Panc1 (cell line): ENCODE measurements around the gene STK10.

Experiments used
- POLR2AphosphoS5 ChIP-seq: IDR thresholded peaks from 2 replicates; pipeline ENCODE4 v1.6.1; 2012; ENCODE audit warnings: mild to moderate bottlenecking, low read depth, low read length, moderate library complexity
- SIN3A ChIP-seq: IDR thresholded peaks from 2 replicates; pipeline ENCODE4 v1.6.1; 2012; ENCODE audit warnings: low read depth, mild to moderate bottlenecking, low read length, moderate library complexity, borderline replicate concordance; ENCODE audit not compliant: insufficient read depth
- TCF7L2 ChIP-seq: IDR thresholded peaks from 2 replicates; pipeline ENCODE4 v1.6.1; 2011; ENCODE audit warnings: mild to moderate bottlenecking, low read depth, low read length, inconsistent platforms
- TF ChIP-seq, protein P1 (sequence below): fragments of 450-650 bp; IDR thresholded peaks from 2 replicates; pipeline ENCODE4 v1.5.1; 2017; ENCODE audit warnings: mild to moderate bottlenecking
- TF ChIP-seq, protein P2 (sequence below), 2 experiments: IDR thresholded peaks; 2 replicates each; pipeline ENCODE4 v1.6.1; 2011 to 2012; ENCODE audit warnings: low read depth in 2 of 2, control low read depth in 1 of 2, low read length in 1 of 2, mild to moderate bottlenecking in 1 of 2, moderate library complexity in 1 of 2; ENCODE audit not compliant: insufficient read depth in 1 of 2

DNA sequence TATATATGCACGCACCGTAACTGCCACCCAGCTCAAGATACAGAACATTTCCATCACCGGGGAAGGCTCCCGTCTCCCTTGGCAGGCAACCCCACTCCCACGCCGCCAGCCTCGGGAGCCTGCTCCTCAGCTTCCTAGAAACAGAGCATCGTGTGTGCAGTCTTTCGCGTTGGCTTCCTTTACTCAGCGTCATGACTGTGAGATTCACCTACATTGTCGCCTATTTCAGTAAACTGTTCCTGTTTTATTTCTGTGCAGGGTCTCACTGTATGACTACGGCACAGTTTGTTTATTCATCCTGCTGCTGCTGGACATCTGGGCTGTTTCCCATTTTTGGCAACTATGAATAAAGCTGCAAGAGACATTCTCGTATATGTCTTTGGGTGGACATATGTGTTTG, 90.7 kb downstream of the STK10 start:
- TF ChIP-seq, protein P1, sequence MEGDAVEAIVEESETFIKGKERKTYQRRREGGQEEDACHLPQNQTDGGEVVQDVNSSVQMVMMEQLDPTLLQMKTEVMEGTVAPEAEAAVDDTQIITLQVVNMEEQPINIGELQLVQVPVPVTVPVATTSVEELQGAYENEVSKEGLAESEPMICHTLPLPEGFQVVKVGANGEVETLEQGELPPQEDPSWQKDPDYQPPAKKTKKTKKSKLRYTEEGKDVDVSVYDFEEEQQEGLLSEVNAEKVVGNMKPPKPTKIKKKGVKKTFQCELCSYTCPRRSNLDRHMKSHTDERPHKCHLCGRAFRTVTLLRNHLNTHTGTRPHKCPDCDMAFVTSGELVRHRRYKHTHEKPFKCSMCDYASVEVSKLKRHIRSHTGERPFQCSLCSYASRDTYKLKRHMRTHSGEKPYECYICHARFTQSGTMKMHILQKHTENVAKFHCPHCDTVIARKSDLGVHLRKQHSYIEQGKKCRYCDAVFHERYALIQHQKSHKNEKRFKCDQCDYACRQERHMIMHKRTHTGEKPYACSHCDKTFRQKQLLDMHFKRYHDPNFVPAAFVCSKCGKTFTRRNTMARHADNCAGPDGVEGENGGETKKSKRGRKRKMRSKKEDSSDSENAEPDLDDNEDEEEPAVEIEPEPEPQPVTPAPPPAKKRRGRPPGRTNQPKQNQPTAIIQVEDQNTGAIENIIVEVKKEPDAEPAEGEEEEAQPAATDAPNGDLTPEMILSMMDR: no peak
- no peak for TF ChIP-seq POLR2AphosphoS5
- TF ChIP-seq TCF7L2: no peak
- TF ChIP-seq, protein P2, sequence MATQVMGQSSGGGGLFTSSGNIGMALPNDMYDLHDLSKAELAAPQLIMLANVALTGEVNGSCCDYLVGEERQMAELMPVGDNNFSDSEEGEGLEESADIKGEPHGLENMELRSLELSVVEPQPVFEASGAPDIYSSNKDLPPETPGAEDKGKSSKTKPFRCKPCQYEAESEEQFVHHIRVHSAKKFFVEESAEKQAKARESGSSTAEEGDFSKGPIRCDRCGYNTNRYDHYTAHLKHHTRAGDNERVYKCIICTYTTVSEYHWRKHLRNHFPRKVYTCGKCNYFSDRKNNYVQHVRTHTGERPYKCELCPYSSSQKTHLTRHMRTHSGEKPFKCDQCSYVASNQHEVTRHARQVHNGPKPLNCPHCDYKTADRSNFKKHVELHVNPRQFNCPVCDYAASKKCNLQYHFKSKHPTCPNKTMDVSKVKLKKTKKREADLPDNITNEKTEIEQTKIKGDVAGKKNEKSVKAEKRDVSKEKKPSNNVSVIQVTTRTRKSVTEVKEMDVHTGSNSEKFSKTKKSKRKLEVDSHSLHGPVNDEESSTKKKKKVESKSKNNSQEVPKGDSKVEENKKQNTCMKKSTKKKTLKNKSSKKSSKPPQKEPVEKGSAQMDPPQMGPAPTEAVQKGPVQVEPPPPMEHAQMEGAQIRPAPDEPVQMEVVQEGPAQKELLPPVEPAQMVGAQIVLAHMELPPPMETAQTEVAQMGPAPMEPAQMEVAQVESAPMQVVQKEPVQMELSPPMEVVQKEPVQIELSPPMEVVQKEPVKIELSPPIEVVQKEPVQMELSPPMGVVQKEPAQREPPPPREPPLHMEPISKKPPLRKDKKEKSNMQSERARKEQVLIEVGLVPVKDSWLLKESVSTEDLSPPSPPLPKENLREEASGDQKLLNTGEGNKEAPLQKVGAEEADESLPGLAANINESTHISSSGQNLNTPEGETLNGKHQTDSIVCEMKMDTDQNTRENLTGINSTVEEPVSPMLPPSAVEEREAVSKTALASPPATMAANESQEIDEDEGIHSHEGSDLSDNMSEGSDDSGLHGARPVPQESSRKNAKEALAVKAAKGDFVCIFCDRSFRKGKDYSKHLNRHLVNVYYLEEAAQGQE (IDR thresholded peaks at IDR 0.05; ENCODE audit: insufficient read depth in 1 of 2, low read depth in 2 of 2, low read length in 1 of 2): no peak
- TF ChIP-seq SIN3A: no peak
